Nucleus accumbens (tissue), 56 donors: ENCODE data around the gene TOM1L2.
A peak's percentile ranks its signal among the peaks of the same experiment; 100 is the strongest.

ENCODE experiments used
- DNase-seq, 56 donors: peaks; one replicate each; lab custom pipeline; 2025; lab: John Stamatoyannopoulos, UW

TOM1L2 gene

DNA sequence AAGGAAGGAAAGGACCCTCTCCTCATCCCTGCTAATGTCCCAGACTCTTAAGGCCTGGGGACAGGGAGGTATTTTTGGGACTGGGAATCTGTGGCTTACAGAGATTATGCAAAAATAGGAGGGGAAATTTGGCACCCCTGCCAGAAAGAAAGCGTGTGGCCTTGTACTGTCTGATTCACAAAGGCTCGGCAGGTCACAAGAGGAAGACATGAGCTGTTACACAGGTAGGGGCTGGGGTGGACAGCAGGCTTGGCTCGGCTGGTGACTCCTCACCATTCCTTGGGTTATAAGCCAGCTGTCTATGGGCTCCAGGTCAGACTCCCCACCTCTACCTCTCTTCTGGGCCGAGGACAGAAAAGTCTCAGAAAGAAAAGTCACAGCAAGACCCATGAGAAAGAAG, 114.7 kb downstream of the TOM1L2 start:
- DNase-seq, result no peak

DNA sequence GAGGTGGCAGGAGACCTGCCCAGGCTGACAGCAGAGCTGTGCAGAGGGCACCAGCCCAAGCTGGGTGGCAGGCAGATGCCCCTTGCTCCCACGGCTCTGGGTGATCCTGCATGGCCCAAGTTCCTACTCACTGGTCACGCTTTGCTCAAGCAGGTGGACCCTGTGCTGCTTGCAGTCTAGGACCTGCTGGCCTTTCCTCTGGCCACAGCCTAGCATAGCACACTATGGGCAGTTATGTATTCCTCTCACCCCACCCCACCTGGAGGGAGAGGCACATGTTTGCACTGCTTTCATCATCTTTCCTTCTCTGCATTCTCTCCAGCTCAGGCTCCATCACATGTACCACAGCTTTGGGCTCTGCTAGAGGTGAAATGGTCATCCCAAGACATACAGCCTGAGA, 115.8 kb downstream of the TOM1L2 start:
- DNase-seq, result no peak

DNA sequence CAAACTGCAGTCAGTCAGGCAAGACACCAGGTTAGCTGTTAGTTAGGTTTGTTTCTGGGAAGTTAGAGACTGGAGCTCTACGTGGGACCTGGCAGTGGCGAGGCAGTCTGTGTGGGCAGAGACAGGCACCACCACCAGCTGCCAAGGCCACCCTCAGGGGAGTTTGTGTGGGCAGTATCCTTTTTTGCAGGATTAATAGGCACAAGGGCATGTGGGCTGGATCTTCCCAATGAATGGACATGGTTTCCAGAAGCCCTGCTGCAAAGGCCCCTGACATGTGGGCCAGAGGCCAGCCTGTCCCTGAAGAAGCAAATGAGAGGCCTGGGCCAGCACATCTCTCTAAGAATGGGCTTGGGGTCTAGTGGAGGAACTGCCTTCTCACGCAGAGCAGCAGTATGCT, 116.2 kb downstream of the TOM1L2 start:
- peak in 13 of 56 donors; percentile 19 to 59 (median 42) for DNase-seq

DNA sequence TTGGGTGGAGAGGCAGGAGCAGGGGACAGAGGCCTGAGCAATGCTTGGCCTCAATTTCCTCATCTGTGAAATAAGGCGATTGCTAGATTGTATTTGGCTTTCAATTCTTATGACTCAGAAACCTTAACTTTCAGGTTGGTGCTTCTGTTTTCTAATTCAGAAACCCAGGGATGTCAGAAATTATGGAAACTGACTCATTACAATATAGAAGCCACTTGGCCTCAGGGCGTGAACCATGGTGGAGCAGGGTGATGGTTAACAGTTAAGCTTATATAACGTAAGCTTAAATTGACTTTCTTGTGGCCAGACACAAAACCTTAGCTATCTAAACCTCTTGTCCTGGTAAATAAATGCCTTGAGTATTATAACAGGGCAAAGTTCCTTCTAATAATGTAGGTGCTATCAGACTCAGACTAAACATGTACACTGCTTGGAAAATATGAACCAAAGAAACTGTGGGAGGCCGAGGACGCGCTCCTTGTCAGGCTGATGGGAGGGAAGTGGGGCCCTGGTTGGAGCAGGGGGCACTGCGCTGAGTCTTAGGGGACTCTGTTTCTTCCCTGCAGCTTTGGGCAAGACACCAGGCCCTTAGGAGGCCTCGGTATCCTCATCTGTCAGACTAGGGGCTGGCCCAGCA, 118.3 kb downstream of the TOM1L2 start:
- no peak for DNase-seq

DNA sequence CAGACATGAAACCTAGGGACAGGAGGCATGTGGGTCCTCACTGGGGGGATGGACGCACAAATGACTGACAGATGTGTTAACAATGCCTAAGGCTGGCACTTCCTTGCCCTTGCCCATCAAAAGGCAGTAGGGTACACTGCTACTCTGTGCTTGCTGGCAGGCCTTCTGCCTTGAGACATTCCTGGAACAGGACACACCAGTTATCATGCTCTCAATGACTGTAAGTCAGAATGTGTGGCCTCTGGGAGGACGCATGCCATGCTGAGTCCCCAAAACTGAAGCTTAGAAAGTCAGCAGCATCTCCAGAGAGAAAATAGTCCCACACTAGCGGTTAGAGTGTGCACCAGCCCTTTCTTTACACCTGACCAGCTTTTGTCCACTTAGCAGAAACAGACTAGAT, 119.3 kb downstream of the TOM1L2 start:
- DNase-seq, result no peak

DNA sequence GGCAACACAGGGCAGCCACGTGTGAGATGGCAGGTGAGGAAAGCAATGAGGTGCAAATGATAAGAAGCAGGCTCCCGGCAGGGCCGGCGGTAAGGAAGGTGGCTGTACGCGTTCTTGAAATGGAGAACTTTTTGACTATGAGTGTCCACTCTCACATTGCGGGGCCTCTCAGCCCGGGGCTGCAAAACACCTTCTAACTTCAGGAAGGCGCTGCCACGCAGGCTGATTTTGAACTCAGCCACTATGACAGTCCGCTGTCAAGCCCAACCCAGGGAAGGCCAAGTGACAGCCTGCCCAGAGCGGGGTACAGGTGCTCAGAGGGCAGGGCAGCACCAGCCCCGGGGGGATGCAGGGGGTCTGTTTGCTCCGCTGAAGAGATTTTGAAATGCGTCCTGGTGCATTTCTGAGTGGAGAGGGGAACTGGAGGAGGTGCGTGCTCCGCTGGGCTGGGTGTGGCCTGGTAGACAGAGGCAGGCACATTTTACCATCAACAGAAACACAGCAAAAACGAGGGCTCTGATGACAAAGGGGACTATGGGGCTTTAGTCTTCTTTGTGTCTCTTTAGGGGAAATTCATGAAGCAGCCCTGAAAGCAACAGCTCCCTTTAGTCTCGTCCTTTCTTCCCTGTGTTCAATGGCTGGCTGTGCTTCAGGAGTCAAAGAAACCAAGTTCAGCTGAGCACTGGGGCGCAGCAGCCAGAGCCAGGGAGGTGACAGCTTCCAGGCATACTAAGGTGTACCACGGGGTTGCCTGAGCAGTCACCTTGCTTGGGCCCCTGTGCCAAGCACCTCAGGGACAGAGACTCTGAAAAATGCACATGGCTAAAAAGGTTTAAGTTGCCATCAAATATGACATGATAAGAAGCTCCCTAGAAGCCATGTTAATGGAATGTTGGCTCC, 120.8 kb downstream of the TOM1L2 start:
- no peak for DNase-seq

DNA sequence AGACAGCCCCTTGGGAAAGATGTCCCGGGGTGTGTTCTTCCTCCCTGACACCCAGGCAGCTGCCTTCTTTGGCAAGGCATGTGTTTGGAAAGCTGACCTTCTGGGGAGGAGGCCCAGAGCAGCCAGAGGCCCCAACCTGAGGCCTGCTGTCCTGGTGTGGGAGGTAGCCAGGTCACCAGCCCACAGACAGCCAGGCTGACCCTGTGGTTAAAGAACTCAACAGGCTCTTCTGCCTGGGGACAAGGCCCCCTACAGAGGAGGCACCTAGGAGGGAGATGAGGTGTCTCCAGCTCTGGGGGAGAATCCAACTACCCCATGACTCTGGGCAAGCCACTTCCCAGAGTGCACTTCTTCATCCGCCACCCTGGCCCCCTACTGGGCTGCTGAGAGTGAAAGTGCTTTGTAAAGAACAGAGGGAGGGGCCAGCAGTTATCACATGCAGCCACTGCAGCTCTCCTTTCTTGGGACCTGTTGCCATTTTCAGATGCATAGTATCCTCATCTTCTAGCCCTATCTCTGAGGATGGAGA, 122.3 kb downstream of the TOM1L2 start:
- DNase-seq, result peak in 19 of 56 donors; percentile 21 to 69 (median 50)

DNA sequence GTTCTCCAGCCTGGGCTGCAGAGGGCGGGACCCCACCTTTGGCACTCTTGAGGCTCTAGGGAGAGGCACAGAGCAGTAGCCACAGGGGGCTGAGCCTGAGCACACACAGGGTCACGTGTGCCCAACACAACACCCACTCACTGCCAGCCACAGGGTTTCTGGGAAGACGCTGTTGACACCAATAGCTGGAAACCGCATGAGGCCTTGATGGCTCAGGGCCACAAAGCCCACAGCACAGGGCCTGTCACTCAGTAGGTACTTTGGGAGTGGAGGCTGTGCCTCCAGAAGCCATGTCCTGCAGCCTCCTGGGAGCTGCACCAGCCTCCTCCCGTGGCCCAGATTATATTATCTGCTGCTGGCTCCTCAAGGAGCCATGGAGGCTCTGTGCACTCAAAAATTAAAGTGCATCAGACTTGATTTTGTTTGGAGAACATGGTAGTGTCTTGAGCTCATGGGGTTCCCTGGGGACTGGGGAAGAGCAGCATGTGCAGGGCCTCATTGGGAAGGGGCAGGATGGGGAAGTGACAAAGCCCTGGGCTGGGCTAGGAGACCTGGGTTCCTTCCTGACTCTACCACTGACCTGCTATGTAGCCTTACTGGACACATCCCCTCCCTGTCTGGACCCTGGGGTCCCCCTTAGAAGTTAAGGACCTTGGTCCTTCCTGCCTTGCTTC, 122.9 kb downstream of the TOM1L2 start:
- peak in 35 of 56 donors; percentile 19 to 86 (median 47) for DNase-seq

DNA sequence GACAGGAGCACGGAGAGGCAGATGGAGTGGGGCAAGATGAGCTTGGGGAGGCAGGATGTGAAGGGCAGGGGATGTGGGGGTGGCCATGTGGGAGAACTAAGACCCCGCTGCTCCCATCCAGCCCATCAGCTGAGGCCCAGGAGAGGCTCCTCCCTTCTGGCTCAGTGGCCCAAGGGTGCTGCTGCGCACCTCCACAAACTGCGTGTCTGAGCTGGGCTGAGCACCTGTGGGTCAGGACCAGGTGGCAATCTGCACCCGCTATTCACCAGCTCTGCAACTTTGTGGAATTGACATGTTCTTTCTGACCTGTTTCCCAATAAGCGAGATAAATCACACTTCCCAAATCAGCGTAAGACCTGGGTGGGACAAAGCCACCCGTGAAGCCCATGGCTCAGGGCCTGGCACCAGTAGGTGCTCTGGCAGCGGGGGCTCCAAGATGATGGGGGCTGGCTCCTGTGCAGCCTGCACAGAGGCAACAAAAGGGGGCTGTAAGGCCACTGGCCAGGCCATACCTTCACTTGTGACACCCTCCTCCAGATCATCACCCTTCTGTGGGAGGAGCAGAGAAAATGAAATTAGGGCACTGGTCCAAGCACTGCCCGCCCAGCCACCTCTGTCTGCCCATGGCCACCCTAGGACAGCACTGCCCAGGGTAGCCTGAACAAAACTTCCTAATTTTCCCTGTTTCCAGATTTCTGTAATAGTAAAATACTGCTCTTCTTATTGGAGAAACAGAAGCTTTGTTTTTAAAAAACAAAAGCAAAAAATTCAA, 123.7 kb downstream of the TOM1L2 start:
- DNase-seq, result no peak

DNA sequence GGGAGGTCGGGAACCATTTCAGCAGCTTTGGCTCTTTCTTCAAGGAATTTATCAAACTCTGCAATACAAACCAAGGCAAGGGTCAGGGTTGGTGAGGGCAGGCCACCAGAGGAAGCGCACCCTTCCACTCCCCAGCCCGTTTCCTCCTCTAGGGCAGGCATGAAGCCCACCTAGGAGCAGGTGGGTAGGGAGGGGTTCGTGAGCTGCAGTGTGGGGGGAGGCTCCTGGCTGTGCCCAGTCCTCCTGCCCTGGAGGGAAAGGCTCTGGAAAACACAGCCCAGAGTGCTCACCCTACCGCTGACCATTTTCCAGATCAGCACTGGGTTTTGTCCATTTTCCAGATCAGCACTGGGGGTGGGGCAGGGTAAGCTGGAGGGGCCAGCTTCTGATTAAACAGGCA, 124.5 kb downstream of the TOM1L2 start:
- DNase-seq, result no peak

DNA sequence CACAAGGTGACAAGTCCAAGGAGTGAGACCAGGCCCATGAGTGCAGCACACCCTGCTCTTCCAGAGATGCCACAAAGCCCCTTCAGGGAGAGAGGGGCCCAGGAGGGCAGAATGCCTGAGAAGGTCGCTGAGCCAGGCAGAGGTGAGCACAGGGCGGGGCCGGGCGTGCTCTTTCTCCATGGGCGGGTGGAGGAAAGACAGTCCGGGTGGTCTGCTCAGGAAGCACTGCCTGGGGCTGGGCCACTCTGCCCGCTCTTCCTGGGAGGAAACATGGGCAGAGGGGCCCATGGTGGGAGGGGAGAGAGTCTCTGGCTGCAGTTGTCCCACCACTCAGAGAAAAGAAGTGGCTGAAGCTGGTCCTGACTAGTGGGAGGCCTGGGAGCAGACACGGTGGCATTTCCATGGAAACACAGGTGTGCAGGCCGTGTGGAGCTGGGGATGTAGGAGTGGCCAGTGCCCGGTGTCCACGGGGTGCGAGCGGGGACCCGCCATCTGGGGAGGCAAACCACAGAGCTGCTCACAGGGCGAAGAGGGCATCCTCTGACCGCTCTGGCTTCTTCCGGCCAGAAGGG, 125.0 kb downstream of the TOM1L2 start:
- no peak for DNase-seq

DNA sequence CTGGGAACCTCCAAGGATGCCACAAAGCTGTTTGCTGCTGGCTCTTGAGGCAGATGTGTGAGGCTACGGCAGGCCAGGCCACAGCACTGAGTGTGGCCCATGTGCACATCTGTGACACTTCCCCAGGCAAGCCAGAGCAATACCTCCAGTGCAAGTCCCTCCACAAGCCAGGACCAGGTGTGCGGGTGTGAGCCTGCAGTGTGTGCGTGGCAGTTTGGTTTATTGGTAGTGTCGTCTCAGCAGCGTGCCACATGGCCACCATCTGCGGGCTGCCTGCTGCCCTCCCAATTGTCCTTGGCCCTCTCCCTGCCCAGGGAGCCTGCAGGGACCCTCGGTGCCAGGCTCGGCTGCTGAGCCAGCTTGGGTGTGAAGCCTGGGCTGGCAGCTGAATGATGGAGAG, 125.6 kb downstream of the TOM1L2 start:
- no peak for DNase-seq

DNA sequence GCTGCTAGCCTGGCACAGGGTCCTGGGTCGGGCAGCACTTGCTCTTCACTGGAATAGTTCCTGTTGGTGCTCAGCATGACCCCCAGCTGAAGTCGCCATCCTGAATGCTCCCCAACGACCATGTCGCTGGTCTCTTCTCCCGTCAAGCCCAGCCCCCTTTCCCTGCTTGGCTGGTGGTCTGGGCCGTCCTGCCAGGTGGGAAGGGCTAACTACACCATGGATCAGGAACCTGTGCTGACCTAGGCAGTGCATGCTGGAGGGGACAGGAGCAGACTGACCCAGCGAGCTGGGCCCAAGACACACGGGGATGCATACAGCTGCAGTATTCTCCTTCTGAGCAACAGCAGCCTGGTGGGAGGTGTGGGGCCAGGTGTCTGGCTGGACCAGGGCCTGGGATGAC, 126.2 kb downstream of the TOM1L2 start:
- DNase-seq, result no peak

DNA sequence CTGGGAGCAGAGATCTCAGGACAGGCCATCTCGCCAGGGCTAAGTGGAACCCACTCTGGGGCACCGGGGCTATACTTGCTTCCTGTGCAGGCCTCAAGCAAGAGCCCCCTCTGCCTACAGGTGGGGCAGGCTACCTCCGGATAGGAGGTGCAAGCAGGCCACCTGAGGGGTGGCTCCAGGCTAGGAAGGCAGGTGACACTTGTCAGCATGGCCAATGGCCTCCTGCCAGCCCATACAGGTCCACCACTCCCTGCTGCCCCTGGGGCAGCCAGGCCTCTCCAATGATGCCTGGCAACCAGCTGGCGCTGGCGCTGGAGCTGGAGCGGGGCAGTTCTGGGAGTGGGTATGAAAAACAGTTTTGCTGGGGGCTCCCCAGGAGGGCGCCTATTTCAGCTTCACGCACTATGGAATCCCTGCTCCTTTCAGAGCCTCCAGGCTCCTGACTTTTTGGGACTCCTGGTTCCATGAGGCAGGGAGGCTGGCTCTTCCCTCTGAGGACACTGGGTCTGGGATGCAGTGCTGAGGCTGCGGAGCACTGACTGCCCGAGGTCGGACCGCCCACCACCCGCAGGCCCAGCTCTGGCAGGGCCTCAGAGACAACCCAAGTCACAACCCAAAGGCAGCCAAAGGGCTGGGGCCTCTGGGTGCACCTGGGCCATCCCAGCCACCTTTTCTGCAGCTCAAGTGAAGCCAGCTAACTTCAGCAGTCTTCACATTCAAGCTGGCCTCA, 127.0 kb downstream of the TOM1L2 start:
- DNase-seq, result no peak

DNA sequence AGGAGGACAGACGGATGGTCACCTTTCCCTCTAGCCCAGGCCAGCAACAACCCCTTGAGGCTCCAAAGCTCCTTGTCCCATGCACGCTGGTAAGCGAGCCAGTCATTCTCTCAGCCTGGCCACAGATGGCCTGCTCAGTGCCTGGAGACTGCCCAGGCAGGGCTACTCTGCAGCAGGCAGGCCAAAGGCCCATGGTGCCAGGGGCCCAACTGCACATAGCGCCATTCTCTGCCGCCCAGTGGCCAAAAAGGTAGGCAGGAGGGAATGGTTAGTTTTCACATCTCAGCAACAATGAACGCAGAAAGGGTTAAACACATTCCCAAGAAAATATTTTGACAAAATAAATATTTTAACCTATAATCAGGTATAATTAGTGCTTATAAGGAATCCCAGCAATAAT, 127.7 kb downstream of the TOM1L2 start:
- peak in 25 of 56 donors; percentile 15 to 76 (median 37) for DNase-seq

DNA sequence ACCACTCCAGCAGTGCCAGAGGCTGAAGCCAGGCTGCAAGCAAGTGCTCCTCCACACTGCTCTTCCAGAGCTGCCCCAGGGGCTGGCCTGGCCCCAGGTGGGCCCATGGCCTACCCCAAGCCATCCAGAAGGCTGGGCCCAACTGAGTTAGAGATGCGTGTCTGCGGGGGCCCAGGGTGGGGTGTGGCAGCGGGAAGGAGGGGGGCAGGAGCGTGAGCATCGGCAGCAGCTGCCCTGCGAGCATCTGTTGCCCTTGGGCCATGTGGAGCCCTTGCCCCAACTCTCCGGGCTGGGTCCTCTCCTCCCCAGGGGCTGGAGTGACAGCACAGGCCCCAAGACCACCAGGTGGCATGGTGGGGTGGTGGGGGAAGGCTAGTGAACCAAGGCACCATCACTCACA, 128.1 kb downstream of the TOM1L2 start:
- no peak for DNase-seq

DNA sequence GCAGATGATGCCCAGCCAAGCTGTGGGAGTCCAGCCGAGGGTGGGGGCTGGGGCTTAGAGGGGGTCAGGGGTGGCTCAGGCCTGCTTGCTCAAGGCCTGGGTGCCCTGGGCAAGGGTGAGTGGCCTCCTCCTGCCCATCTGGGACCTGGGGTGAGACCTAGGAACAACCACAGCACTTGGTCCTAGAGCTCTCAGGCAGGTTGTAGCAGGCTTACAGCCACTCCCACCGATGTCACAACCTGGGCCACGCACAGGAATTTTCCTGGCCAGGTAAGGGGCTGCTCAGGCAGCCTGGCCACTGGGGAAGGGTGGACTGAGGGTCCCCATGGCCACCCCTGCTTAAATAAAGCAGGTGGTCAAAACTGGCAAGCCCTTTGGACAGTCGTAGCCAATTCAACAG, 129.1 kb downstream of the TOM1L2 start:
- no peak for DNase-seq

DNA sequence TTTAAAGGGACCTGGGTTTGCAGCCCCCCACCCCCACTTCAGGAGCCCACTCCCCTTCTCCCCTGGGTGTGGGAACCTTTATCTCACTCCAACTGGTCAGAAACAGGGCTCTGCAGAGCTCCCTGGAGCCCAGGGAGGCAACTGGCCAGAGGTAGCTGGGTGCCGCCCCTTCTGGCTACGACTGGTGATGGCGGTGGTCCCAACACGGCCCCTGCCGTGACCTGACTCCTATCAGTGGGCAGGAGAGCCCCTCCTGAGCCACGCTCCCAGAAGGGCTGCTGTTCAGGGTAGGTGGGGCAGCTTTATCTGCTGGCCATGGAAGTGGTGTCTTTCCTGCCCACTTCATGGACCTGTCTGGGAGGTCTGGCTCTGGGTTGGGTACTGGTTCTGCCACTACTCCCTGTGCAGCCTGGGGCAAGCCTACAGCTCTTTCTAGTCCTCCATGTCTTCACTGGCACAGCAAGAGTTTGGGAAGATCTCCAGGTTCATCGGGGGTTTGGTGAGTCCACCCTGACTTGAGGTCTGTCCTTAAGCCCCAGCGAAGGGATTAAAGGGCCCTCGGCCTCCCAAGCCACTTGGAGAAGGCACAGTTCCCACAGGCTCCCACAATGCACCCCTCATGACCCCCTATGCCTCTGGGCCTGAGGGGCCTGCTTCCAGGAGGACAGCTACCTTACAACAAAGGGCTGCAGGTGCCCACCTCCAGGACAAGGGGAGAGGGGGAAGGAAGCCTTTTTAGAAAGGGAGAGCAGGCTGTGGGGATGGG, 129.9 kb downstream of the TOM1L2 start:
- no peak for DNase-seq

DNA sequence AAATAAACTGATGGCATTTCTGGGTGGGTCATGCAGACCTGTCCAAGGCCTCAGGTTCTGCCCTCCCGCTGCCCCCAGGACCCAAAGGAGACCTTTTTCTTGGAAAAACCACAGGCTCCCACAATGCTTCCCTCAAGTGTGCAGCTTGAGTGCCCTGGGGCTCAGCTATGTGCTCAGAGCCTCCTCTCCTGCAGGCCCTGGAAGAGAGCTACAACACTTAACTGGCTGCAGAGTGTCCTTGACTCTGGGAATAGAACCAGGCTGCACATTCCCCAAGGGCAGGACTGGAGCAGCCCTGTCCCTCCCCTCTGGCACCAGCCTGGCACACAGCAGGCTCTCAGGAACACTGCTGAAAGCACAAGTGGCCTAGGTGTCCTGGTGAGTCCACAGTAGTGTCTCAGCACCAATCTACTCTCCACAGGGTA, 130.6 kb downstream of the TOM1L2 start:
- DNase-seq, result peak in 2 of 56 donors; percentile 19 to 41
